Measurements from ENCODE around the gene PLEKHM1.
"Not testable (repeated sequence)": the region's sequence is repeated elsewhere in the genome, so short reads cannot be mapped to it uniquely, and the experiment has no call there.

PLEKHM1 gene

GRCh38 chr17:45453731-45454130 is 36.8 kb downstream of the PLEKHM1 start:
- H3K9me3 ChIP-seq (ENCODE audit: control insufficient read depth, low read length); H3K27me3 ChIP-seq (ENCODE audit: control insufficient read depth, insufficient read depth, low read length); H3K4me3 ChIP-seq (ENCODE audit: low read length); H3K4me1 ChIP-seq (ENCODE audit: control insufficient read depth, insufficient read depth, low read length); H3K36me3 ChIP-seq (ENCODE audit: control insufficient read depth, insufficient read depth, low read length); H3K9ac ChIP-seq (ENCODE audit: low read length): not testable (repeated sequence)

- H3K9me3 ChIP-seq (ENCODE audit: control insufficient read depth, low read length); H3K36me3 ChIP-seq (ENCODE audit: control insufficient read depth, insufficient read depth, low read length); H3K4me3 ChIP-seq (ENCODE audit: low read length); H3K27me3 ChIP-seq (ENCODE audit: control insufficient read depth, insufficient read depth, low read length); H3K9ac ChIP-seq (ENCODE audit: low read length); H3K4me1 ChIP-seq (ENCODE audit: control insufficient read depth, insufficient read depth, low read length): not testable (repeated sequence)
Observed at GRCh38 chr17:45453225-45453534, 37.3 kb downstream of the PLEKHM1 start.

GRCh38 chr17:45452329-45453224 is 37.9 kb downstream of the PLEKHM1 start:
- not testable (repeated sequence) for H3K27me3 ChIP-seq (ENCODE audit: control insufficient read depth, insufficient read depth, low read length); H3K9ac ChIP-seq (ENCODE audit: low read length); H3K4me3 ChIP-seq (ENCODE audit: low read length); H3K4me1 ChIP-seq (ENCODE audit: control insufficient read depth, insufficient read depth, low read length); H3K36me3 ChIP-seq (ENCODE audit: control insufficient read depth, insufficient read depth, low read length); H3K9me3 ChIP-seq (ENCODE audit: control insufficient read depth, low read length)

DNA sequence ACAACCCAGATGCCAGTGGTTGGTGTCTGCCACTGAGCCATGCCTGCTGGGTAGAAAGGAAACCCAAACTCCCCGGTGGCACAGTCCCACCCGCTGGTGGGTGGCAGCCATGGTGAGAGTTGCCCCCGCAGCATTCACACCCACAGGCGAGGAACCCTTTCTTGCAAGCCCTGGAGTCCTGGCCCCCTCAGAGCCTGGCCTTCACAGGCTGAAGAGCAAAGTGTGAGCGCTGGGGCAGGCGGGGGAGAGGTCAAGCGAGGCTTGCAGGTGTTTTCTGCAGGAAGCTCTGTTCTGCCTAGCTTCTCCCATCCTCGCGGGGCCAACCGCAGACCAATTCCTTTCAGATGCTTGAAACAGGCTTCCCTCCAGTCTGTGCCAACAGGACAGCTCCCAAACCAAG is 38.9 kb downstream of the PLEKHM1 start:
- H3K4me1 ChIP-seq (ENCODE audit: control insufficient read depth, insufficient read depth, low read length); H3K27me3 ChIP-seq (ENCODE audit: control insufficient read depth, insufficient read depth, low read length); H3K9ac ChIP-seq (ENCODE audit: low read length); H3K36me3 ChIP-seq (ENCODE audit: control insufficient read depth, insufficient read depth, low read length); H3K9me3 ChIP-seq (ENCODE audit: control insufficient read depth, low read length); H3K4me3 ChIP-seq (ENCODE audit: low read length): not testable (repeated sequence)

DNA sequence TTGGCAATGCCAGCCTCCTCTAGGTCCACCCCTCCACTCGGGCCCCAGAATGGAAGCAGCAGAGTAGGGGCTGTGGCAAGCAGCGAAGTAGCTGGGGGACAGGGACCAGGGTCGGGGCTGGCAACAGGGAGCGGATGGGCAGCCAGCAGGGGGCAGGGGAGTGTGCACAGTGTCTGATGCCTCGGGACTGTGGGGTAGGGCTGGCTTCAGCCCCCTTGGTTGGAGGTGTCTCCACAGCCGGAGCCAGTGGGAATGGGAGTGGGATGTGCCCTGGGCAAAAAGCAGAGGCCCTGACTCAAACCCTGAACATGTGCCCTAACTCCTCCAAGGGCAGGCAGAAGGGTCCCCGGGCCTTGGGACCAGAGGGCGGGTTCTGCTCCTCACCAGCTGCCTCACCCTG is 39.4 kb downstream of the PLEKHM1 start:
- H3K4me1 ChIP-seq (ENCODE audit: control insufficient read depth, insufficient read depth, low read length): peaks cover 11% of the 10 kb centered on the region
- H3K36me3 ChIP-seq (ENCODE audit: control insufficient read depth, insufficient read depth, low read length): no peaks in the 10 kb centered on the region
- H3K27me3 ChIP-seq (ENCODE audit: control insufficient read depth, insufficient read depth, low read length): no peaks in the 10 kb centered on the region

DNA sequence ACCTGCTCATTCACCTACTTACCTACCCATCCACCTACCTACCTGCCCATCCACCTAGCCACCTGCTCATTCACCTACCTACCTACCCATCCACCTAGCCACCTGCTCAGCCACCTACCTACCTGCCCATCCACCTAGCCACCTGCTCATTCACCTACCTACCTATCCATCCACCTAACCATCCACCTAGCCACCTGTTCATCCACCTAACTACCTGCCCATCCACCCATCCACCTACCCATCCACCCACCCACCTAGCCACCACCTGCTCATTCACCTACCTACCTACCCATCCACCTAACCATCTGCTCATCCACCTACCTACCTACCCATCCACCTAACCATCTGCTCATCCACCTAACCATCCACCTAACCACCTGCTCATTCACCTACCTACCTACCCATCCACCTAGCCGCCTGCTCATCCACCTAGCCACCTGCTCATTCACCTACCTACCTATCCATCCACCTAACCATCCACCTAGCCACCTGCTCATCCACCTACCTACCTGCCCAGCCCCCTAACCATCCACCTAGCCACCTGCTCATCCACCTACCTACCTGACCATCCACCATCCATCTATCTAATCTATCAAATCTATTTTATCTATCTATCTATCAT is 40.7 kb downstream of the PLEKHM1 start:
- H3K4me1 ChIP-seq (ENCODE audit: control insufficient read depth, insufficient read depth, low read length): peaks cover 14% of the 10 kb centered on the region
- H3K9me3 ChIP-seq (ENCODE audit: control insufficient read depth, low read length); H3K27me3 ChIP-seq (ENCODE audit: control insufficient read depth, insufficient read depth, low read length); H3K4me3 ChIP-seq (ENCODE audit: low read length); H3K9ac ChIP-seq (ENCODE audit: low read length); H3K36me3 ChIP-seq (ENCODE audit: control insufficient read depth, insufficient read depth, low read length): not testable (repeated sequence)

More for the DNA sequence above, 39.4 kb downstream of the PLEKHM1 start:
- Histone ChIP-seq H3K9me3 (ENCODE audit: control insufficient read depth, low read length) (no peaks in the 10 kb centered on the region), H3K4me3 (ENCODE audit: low read length) (no peak overlapping the region), H3K9ac (ENCODE audit: low read length) (no peak overlapping the region)

- H3K27me3 ChIP-seq (ENCODE audit: control insufficient read depth, insufficient read depth, low read length): not testable (repeated sequence)
Observed at GRCh38 chr17:45449260-45449659, 41.3 kb downstream of the PLEKHM1 start.

GRCh38 chr17:45448483-45448882 is 42.0 kb downstream of the PLEKHM1 start:
- H3K36me3 ChIP-seq (ENCODE audit: control insufficient read depth, insufficient read depth, low read length); H3K9me3 ChIP-seq (ENCODE audit: control insufficient read depth, low read length); H3K27me3 ChIP-seq (ENCODE audit: control insufficient read depth, insufficient read depth, low read length); H3K4me3 ChIP-seq (ENCODE audit: low read length); H3K9ac ChIP-seq (ENCODE audit: low read length): not testable (repeated sequence)
- peaks cover 14% of the 10 kb centered on the region for H3K4me1 ChIP-seq (ENCODE audit: control insufficient read depth, insufficient read depth, low read length)

More at GRCh38 chr17:45449260-45449659, 41.3 kb downstream of the PLEKHM1 start:
- not testable (repeated sequence) for H3K4me3 ChIP-seq (ENCODE audit: low read length); H3K36me3 ChIP-seq (ENCODE audit: control insufficient read depth, insufficient read depth, low read length); H3K9me3 ChIP-seq (ENCODE audit: control insufficient read depth, low read length); H3K9ac ChIP-seq (ENCODE audit: low read length)
- peaks cover 14% of the 10 kb centered on the region for H3K4me1 ChIP-seq (ENCODE audit: control insufficient read depth, insufficient read depth, low read length)

- peaks cover 14% of the 10 kb centered on the region for H3K4me1 ChIP-seq (ENCODE audit: control insufficient read depth, insufficient read depth, low read length)
- H3K9me3 ChIP-seq (ENCODE audit: control insufficient read depth, low read length); H3K4me3 ChIP-seq (ENCODE audit: low read length); H3K36me3 ChIP-seq (ENCODE audit: control insufficient read depth, insufficient read depth, low read length); H3K9ac ChIP-seq (ENCODE audit: low read length); H3K27me3 ChIP-seq (ENCODE audit: control insufficient read depth, insufficient read depth, low read length): not testable (repeated sequence)
Observed at GRCh38 chr17:45448066-45448465, 42.5 kb downstream of the PLEKHM1 start.

GRCh38 chr17:45447650-45448049 is 42.9 kb downstream of the PLEKHM1 start:
- peaks cover 14% of the 10 kb centered on the region for H3K4me1 ChIP-seq (ENCODE audit: control insufficient read depth, insufficient read depth, low read length)
- not testable (repeated sequence) for H3K9me3 ChIP-seq (ENCODE audit: control insufficient read depth, low read length); H3K36me3 ChIP-seq (ENCODE audit: control insufficient read depth, insufficient read depth, low read length); H3K9ac ChIP-seq (ENCODE audit: low read length); H3K4me3 ChIP-seq (ENCODE audit: low read length); H3K27me3 ChIP-seq (ENCODE audit: control insufficient read depth, insufficient read depth, low read length)

- H3K36me3 ChIP-seq (ENCODE audit: control insufficient read depth, insufficient read depth, low read length); H3K9me3 ChIP-seq (ENCODE audit: control insufficient read depth, low read length); H3K4me3 ChIP-seq (ENCODE audit: low read length); H3K9ac ChIP-seq (ENCODE audit: low read length); H3K27me3 ChIP-seq (ENCODE audit: control insufficient read depth, insufficient read depth, low read length): not testable (repeated sequence)
- H3K4me1 ChIP-seq (ENCODE audit: control insufficient read depth, insufficient read depth, low read length): peaks cover 14% of the 10 kb centered on the region
Observed at GRCh38 chr17:45446872-45447625, 43.5 kb downstream of the PLEKHM1 start.
